HG03354 (cell line): ENCODE results near the gene INVS.
"Not testable (repeated sequence)": the region's sequence is repeated elsewhere in the genome, so short reads cannot be mapped to it uniquely, and the experiment has no call there.

Source experiments
- ATAC-seq: cut with Tn5 transposase; IDR thresholded peaks from one replicate; pipeline ENCODE4 v1.9.1; 2021; ENCODE audit warnings: mild to moderate bottlenecking; ENCODE audit not compliant: unreplicated experiment, poor library complexity, severe bottlenecking

The INVS gene, protein sequence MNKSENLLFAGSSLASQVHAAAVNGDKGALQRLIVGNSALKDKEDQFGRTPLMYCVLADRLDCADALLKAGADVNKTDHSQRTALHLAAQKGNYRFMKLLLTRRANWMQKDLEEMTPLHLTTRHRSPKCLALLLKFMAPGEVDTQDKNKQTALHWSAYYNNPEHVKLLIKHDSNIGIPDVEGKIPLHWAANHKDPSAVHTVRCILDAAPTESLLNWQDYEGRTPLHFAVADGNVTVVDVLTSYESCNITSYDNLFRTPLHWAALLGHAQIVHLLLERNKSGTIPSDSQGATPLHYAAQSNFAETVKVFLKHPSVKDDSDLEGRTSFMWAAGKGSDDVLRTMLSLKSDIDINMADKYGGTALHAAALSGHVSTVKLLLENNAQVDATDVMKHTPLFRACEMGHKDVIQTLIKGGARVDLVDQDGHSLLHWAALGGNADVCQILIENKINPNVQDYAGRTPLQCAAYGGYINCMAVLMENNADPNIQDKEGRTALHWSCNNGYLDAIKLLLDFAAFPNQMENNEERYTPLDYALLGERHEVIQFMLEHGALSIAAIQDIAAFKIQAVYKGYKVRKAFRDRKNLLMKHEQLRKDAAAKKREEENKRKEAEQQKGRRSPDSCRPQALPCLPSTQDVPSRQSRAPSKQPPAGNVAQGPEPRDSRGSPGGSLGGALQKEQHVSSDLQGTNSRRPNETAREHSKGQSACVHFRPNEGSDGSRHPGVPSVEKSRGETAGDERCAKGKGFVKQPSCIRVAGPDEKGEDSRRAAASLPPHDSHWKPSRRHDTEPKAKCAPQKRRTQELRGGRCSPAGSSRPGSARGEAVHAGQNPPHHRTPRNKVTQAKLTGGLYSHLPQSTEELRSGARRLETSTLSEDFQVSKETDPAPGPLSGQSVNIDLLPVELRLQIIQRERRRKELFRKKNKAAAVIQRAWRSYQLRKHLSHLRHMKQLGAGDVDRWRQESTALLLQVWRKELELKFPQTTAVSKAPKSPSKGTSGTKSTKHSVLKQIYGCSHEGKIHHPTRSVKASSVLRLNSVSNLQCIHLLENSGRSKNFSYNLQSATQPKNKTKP

DNA sequence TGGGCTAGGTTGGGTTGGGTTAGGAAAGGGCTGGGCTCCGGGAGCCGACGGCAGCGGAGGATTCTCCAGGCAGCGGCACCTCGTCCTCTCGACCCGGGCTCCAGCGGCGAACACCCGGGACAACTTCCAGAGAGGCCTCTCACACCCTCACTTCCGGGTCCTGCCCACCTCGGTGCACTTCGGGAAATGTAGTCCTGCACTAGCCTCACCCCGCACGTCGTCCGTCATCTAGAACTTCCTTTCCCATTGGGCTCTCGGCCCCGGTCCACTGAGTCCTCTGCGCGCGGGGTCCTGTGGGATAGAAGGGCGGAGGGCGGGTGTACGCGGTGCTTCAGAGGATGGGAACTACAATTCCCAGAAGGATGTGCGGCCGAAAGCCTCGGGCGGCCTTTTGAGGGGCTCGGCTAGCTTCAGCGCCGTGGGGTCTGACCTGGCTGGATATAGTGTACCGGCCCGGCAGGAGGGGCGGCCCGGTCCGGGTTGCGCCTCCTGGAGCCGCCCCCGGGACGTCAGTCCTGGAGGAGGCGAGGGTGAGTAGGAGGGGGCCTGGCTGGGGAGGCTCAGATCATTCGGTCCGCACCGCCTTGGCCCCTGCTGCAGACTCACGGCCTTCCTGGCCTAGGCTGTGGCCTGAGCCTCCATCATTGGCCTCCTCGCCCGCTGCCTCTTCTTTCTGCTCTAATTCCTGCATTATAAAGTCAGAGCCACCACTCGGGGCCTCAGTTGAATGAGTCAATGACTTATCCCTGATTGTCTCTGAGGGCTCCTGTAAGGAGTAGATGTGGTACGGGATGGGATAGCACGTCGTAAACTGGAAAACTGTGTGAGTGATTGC is at the start of gene INVS, which contains the start of gene ERP44:
Gene INVS, plus strand, starts transcription at position 357 of the 835 bp plus-strand sequence. CDS start 5,279 bp downstream, outside the sequence.
Gene ERP44, minus strand, starts transcription at position 114 of the 835 bp plus-strand sequence. CDS start 160 bp downstream, outside the sequence.
- ATAC-seq: peak; percentile 98

DNA sequence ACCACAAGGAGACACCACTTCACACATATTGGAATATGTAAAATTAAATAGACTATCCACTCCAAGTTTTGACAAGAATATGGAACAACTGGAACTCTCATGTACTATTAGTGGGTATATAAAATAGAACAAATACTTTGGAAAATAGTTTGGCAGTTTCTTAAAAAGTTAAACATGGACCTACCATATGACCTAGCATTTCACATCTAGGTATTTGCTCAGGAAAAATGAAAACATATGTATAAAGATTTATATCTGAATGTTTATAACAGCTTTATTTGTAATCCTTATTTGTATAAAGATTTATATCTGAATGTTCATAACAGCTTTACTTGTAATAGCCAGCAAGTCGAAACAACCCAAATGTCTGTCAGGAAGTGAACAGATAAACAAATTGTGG is 49.5 kb upstream of the INVS start:
- ATAC-seq: no peak

DNA sequence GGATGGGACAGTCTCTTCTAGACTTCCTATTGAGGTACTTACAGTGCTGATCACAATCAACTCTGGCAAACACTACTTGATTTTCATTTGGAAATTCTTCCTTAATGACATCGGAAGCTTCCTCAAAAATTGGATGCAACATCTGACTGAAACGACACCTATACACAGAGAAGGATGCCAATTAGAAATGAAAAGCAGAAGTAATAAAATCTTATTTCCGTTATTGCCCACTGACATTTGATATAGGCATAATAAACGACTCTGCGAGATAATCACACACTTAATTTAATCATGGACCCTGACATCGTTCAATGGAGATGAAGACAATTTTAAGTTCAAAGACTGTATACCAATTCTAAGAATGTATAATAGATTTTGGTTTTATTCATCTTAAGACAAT is 46.7 kb upstream of the INVS start:
- ATAC-seq: no peak

DNA sequence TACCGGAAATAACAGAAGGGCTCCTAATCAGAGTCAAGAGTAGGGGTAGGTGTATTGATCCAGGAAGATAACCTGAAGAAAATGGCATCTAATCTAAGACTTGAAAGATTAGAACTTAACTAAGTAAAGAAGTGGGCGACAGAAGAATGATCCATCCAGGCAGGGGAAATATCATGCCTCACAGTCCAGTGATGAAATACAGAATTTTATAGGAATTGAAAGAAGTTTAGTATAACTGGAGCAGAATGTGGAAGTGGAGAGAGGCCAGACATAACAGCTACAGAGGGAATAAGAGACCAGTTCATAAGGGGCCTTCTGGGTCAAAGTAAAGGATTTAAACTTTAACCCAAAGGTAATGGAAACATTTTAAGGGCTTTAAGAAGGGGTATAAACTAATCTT is 42.5 kb upstream of the INVS start:
- ATAC-seq: no peak

DNA sequence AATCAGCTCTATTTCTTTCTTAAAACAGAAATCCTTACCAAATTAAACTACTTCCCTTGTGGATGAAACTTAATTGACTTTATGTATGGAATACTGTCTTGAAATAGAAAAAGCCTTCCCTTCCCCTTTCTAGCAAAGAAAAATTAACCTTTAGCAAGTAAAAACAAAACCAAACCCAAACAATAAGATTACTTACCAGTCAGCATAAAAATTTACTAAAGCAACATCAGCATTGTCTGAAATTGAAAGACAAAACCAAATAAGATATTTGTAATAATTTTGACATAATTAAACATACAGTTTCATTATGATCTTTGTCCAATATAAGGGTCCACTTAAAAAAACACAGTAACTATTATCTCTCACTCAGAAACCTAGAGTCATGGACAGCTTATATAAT is 41.4 kb upstream of the INVS start:
- ATAC-seq: no peak

DNA sequence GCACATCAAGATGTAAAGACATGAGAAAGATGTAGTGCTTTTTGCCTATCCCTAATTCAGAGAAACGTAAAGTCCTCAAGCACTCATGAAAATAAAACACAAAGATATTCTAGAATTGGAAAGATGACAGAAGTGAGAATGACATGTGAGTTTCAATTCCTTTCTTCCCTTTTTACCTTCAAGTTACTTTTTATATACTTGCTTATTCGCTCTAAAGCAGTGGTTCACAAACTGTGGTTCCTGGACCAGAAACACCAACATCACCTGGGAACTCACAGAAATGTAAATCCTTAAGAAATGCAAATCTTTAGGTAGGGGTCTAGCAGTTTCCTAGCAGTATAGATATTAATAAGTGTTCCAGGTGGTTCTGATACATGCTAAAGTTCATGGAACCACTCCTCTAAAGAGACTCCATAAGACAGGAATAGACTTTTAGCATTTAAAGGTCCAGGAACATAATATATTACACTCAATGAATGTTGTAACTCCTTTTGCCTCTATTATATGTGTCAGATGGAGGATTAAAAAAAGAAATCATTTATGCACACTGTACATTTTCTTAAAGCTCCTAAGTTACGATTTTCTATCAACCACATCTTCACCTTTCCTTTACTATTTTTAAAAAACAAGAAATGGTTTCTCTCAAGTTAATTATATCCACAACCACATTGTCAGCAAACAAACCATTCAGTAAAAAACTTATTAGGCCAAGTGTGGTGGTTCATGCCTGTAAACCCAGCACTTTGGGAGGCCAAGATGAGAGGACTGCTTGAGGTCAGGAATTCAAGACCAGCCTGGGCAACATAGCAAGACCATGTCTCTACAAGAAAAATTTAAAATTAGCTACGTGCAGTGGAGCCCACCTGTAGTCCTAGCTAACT is 40.1 kb upstream of the INVS start:
- ATAC-seq: peak; percentile 79

DNA sequence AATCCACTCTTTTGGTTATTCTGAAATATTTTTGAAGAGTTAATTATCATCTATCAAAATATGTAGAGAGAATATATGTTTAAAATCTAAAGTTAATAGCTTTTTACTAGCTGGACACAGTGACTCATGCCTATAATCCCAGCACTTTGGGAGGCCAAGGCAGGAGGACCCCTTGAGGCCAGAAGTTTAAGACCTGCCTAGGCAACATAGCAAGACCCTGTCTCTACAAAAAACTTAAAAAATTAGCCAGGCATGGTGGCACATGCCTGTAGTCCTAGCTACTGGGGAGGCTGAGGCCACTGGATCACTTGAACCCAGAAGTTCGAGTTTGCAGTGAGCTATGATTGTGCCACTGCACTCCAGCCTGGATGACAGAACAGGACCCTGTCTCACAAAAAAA is 36.4 kb upstream of the INVS start:
- not testable (repeated sequence) for ATAC-seq

DNA sequence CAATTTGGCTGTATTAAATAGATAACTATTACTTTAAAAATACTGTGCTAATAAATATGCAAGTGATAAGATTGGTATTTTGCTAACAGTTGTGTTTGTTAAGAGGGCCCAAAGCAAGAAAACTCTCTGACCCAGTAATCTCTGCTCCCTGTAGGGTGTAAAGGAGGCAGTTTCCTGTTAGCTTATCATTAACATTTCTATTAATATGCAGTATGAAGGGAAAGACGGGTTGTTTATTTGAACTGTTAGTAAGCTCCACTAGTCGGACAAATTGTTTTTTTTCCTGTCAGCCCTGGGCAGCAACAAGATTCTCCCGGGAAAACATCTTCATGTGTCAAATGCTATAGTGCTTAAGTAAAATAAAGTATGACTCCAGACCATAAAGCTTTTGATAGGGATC is 35.9 kb upstream of the INVS start:
- ATAC-seq: no peak

DNA sequence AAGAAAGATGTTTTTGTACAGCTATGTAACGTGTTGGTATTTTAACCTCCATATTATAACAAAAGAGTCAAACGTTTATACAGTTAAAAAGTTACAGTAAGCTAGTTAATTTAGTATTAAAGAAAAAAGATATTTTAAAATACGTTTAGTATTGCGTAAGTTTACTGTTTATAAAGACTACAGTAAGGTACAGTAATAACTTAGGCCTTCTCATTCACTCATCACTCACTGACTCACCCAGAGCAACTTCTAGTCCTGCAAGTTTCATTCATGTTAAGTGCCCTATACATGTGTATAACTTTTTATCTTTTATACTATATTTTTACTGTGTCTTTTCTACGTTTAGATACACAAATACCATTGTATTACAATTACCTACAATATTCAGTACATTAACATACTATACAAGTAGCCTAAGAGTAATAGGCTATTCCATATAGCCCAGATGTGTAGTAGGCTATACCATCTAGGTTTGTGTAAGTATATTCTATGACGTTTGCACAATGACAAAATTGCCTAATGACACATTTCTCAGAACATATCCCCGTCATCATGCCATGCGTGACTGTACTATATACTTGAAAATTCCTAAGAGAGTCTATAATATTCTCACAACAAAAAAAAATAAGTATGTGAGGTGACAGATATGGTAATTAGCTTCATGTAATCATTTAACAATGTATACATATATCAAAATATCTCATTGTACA is 34.0 kb upstream of the INVS start:
- ATAC-seq: no peak

DNA sequence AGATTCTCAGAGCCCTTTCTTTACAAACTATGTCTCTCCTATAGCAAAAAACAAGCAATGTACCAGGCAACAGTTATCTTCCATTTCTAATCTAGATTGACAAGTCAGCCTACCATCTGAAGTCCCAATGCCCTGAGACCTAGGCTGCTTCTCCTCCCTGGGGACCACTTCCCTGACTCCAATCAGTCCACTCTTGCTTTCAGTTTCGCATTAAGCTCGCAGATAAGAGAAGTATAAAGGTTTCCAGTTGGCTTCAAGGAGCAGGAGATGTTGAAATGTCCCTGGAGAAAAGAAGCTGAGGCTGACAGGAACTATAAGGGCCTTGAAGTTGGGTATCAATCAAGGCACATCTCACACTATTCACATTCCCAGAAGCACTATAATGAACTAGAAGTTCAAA is 32.5 kb upstream of the INVS start:
- ATAC-seq: peak; percentile 95

DNA sequence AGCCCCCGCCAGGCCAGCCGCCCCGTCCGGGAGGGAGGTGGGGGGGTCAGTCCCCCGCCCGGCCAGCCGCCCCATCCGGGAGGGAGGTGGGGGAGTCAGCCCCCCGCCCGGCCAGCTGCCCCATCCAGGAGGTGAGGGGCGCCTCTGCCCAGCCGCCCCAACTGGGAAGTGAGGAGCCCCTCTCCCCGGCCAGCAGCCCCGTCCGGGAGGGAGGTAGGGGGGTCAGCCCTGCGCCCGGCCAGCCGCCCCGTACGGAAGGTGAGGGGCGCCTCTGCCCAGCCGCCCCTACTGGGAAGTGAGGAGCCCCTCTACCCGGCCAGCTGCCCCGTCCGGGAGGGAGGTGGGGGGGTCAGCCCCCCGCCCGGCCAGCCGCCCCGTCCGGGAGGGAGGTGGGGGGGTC is 31.1 kb upstream of the INVS start:
- ATAC-seq: not testable (repeated sequence)

DNA sequence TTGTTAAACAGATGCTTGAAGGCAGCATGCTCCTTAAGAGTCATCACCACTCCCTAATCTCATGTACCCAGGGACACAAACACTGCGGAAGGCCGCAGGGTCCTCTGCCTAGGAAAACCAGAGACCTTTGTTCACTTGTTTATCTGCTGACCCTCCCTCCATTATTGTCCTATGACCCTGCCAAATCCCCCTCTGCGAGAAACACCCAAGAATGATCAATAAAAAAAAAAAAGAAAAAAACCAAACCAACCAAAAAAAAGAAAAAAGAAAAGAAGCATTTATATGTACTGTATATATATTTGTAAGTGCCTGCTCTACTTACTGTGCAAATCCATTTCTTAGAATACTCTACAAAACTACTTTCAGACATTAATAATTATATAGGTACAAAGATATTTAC is 30.0 kb upstream of the INVS start:
- not testable (repeated sequence) for ATAC-seq

DNA sequence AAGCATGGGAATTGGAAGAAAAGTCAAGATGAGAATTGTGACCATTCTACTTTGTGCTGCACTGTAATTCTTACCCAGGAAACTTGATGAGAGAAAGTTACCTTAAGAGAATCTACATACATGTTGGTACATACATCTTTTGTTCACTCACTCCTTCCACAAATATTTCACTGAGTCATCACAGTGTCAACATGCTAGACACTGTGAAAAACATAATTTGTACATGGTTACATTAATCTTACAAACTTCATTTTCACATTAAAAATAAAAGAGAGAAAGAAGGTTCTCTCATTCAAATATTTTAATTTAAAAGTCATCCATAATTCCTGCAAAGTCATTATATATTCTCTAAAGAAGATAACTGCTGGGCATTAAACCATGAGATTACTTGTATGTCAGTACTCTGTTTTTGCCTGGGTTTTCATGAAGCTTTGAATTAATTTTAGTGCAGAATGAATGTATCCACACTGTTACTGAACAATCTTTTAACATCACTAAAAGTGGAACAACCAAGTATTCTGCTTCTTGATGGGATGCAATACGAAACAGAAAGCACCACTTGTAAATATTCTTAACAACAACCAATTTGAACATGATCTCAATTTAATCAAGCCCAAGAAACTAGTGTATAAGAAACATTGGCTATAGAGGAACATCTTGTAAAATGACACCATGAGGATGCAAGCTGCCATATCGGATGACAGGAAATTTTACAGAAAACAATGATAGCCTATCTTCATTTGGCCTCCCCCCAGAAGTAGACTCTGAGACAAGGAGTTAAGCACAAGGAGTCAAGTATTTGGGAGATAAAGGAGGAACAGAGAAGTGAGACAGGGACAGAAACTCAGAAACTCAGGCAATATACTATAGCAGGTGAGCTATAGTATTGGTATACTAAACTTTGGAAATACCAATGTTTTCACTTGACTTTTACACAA is 28.7 kb upstream of the INVS start:
- no peak for ATAC-seq

DNA sequence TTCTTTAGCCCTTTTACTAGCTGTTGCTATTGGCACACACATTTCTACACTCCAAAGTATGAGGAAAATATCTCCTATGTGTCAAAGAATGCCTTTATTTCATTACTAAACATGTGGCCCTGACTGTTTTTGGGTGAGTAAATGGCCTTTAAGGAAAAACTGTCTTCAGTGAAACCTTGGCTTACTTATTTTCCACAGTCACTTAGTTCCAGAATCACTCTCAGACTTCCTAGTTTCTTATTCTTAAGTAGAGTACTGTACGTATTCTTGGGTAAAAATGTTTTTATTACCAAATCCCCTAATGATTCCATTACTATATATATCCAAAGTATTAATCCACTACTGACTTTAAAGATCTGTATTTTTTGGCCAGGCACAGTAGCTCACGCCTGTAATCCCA is 27.8 kb upstream of the INVS start:
- no peak for ATAC-seq

DNA sequence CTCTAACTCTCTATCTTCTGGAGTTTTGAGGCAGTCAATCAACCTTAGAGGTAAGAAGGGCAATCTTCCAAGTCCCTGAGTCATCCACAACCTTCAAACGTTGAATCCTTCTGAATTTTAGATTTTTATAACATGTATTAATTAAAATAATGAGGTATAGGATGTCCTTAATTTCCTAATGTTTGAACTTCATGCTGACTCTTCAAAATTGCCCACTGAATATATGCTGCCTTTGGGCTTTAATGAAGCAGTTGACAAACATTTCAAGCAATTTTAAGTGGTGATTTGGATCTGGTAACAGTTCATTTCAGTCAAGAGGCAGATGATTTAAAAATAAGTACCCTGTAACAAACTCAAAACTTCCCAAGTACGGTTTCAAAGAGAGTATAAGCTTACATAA is 26.2 kb upstream of the INVS start:
- ATAC-seq: no peak

DNA sequence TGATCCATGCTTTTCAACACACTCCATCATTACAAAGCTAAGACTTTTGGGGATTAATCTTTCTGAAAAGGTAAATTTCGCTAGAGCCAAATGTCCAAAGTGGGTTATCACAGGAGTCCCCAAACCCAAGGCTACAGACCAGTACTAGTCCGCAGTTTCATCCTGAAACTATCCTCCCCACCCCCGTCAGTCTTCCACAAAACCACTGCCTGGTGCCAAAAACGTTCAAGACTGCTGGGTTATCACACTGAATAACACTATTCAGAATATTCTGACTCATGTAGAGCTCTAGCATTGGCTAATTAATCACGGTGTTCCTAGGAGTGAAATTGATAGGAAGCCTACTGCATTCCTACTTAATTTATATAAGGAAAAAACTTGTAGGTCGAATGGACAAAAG is 24.9 kb upstream of the INVS start:
- ATAC-seq: no peak

DNA sequence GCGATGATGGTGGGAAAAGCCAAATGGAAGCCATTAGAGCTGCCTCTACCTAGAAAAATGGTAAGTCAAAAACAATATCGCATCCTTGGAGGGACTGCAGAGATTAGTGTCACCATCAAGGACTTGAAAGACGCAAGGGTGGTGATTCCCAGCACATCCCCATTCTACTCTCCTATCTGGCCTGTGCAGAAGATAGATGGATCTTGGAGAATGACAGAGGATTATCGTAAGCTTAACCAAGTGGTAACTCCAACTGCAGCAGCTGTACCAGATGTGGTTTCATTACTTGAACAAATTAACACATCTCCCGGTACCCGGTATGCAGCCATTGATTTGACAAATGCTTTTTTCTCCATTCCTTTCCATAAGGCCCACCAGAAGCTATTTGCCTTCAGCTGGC is 24.1 kb upstream of the INVS start:
- no peak for ATAC-seq
